Left colon (tissue), 2 donors: ENCODE results near the gene HBP1. TPM values are rescaled to one million over a fixed set of nuclear protein-coding genes. Genes with fewer than 3 reads are reported as not detected.
"Not testable (repeated sequence)": the region's sequence is repeated elsewhere in the genome, so short reads cannot be mapped to it uniquely, and the experiment has no call there.

Experiments used
- ATAC-seq: fragments of 200-7000 bp; cut with Tn5 transposase; one replicate; pipeline ENCODE4 v1.9.1; 2020; ENCODE audit warnings: mild to moderate bottlenecking, moderate library complexity
- DNase-seq, 2 donors: peaks; one replicate each; pipeline ENCODE4 v3.0.0-alpha.2; 2020
- intact Hi-C, 2 donors: fragments of 100-400 bp; cut with DNase I in 1 of 2; cut with micrococcal nuclease in 1 of 2; formaldehyde crosslinking; loops; one replicate each; pipeline versions ENCODE4 v1.11.2 to v1.14.0; 2022; cut with DNase I, micrococcal nuclease
- total RNA-seq, 2 donors: library from RNA; stranded (reverse); fragmentation: NEBNext Ultra II Directional; extraction: Animal tissue kit (Norgen Biotek cat#: 25700); gene quantifications; one replicate each; pipeline ENCODE4 v1.2.1, GENCODE V29; 2021
- donor health status: DM: no; HTN: no; CAD: no.
- donor health status: DM: yes; HTN: yes; CAD: no.

HBP1 gene
- total RNA-seq, 2 donors from 2014 or later = 28.7 to 71.0 TPM

- ATAC-seq (no peak), DNase-seq (no peak)
- intact Hi-C loops = no loop called here
Observed at GRCh38 chr7:107208563-107208962, 39.8 kb downstream of the HBP1 start.

DNA sequence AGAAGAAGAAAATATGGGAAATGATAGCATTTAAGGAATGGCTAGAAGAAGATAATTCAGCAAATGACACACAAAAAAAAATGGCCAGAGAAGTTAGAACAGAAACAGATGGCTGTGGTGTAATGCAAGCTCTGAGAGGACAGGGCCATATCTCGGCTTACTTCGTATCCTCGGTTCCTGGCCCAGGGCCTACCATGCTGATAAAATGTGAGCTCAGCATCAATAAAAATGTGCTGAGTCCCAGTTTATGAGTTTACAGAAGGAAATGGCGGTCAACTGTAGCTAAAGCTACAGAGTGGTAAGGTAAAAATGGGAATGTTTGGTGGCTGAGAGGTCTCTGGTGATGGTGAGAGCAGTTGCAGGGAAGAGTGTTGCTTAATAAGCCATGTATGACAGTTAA, 40.8 kb downstream of the HBP1 start:
- DNase-seq (peak in 1 of 2 donors; percentile 30), ATAC-seq (peak; percentile 90)
- intact Hi-C loops = no loop called here

DNA sequence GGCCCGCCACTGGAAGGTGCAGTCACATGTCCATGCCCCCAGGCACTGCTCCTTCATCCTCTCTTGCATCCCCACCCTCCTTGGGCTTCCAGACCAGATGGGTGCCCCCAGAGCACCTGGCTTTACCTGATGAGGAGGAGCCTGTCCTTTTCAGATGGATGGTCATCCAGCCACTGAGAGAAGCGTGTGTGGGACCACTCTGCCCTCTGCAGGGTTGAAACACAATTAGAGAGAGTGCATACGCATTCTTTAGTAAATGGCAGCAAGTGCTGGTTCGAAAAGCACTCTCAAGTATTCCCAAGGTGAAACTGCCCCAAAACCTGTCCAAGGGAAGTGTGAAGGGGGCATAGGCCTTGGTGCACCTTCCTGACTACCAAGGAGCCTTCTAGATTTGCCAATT, 41.6 kb downstream of the HBP1 start:
- intact Hi-C loops = no loop called here
- DNase-seq (no peak), ATAC-seq (no peak)

DNA sequence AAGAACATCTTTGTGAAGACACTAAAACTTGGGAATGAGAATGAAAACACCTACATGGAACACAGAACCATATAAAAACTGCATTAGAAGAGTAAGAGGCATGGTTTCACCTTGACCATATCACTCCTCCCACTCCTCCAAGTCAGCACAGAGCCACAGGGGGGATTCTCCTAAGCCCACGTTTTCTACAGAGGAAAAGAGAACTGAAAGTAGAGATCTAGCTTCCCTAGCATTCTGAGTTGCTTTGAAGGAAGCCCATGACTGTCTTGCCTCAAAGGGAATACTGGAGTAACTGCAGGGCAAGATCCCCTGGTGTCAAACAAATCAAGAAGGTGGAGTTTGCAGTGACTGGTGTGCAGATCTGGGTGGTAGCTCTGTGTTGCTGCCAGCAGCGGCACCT, 43.9 kb downstream of the HBP1 start:
- ATAC-seq (no peak), DNase-seq (no peak)
- intact Hi-C loops = no loop called here

DNA sequence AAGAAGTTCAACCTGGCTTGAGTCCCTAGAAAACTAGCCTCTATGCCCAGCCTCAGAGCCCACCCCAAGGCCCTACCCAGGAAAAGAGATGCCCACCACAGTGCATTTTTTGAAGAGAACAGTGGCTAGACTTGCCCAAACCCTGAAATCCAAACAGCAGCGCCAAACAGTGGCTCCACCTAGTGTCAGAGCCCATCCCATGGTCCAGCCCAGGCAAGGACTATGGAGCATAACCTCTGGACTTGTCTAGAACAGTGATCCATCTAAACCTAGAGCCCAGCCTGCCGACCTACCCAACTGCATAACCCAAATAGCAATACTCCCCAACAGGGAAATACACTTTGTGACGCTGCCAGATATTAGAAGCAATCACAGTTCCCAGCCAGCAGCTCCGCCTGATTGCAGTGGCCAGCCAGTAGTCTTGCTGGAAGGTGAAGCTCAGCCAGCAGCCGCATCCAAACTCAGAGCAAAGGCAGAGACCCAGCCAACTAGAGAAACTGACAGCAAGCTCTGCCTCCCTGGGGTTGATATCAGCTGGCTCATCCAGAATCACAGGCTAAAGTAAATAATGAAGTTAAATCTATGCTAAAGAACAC, 44.5 kb downstream of the HBP1 start:
- intact Hi-C loops = no loop called here
- DNase-seq = no peak
- ATAC-seq = no peak

DNA sequence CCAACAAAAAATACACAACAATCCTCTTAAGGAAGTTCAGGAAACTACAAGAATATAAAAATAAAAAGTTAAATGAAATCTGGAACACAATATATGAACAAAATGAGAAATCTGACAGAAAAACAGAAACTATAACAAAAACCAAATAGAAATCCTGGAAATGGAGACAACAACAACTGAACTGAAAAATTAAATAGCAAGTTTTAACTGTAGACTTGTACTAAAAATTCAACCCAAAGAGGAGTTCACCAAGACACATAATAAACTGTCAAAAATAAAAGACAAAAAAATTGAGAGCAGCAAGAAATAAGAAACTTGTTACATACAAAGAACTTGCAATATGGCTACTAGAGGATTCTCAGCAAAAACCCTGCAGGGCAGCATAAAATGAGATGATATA, 45.1 kb downstream of the HBP1 start:
- intact Hi-C loops = no loop called here
- no peak for DNase-seq
- no peak for ATAC-seq

GRCh38 chr7:107219563-107220244, 50.9 kb downstream of the HBP1 start:
- ATAC-seq (no peak), DNase-seq (no peak)
- intact Hi-C loops = no loop called here

- intact Hi-C loops = no loop called here
- DNase-seq (no peak), ATAC-seq (no peak)
Observed at GRCh38 chr7:107220356-107220755, 51.6 kb downstream of the HBP1 start.

DNA sequence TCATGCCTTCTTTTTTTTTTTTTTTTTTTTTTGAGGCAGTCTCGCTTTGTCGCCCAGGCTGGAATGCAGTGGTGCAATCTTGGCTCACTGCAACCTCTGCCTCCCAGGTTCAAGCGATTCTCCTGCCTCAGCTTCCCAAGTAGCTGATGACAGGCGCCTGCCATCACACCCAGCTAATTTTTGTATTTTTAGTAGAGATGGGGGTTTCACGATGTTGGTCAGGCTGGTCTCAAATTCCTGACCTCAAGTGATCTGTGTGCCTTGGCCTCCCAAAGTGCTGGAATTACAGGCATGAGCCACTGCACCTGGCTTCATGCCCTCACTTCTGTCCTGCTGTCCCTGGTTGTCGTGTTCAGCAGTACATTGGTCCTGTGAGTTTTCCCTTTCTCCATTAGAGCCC, 52.0 kb downstream of the HBP1 start:
- intact Hi-C loops, DNase-seq, ATAC-seq: not testable (repeated sequence)

- DNase-seq (peak in 1 of 2 donors; percentile 16), ATAC-seq (peak; percentile 93)
- intact Hi-C loops = no loop called here
Observed at GRCh38 chr7:107224374-107225223, 55.8 kb downstream of the HBP1 start.

GRCh38 chr7:107228291-107228690, 59.5 kb downstream of the HBP1 start:
- intact Hi-C loops = no loop called here
- ATAC-seq = no peak

GRCh38 chr7:107230334-107230733, 61.5 kb downstream of the HBP1 start:
- ATAC-seq (no peak), DNase-seq (no peak)
- intact Hi-C loops = no loop called here

More at GRCh38 chr7:107228291-107228690, 59.5 kb downstream of the HBP1 start:
- DNase-seq = no peak

- ATAC-seq (no peak), DNase-seq (no peak)
- intact Hi-C loops = no loop called here
Observed at GRCh38 chr7:107232568-107233090, 63.8 kb downstream of the HBP1 start.

DNA sequence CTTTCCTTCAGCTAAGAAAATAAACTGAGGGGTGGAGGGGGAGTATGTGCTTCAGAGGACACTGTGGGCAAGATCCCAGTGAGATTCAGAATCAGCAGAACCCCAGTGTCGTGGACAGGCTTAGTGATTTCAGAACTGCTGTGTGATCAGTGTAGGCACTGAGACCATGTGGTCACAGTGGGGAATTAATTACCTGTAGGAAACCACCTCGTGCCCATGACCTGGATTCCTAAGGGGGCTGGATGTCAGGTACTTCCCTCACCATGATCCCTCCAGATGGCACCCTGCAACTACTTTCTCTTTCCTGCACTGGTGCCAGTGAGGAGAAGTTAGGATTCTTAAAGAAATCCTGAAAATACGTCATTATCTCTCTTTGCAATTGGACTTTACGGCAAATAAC, 64.4 kb downstream of the HBP1 start:
- intact Hi-C loops = no loop called here
- ATAC-seq = no peak
- DNase-seq = no peak

DNA sequence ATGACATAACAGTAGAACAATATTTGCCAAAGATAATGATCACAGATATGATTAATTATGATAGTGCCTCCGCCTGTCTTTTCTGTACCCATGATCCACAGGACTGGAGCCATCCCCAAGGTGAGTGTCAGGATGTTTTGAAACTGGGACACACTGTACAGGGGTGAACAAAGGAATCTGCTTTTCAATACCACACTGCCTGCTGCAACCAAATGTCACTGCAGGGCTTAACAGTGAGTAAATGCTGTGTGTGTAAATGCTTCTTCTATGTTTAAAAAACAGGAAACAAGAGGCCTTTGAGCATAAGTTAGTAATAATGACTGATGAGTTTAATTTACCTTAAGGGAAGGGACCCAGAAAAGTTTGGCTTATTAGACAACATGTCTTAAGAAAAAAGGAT, 65.2 kb downstream of the HBP1 start:
- intact Hi-C loops = no loop called here

DNA sequence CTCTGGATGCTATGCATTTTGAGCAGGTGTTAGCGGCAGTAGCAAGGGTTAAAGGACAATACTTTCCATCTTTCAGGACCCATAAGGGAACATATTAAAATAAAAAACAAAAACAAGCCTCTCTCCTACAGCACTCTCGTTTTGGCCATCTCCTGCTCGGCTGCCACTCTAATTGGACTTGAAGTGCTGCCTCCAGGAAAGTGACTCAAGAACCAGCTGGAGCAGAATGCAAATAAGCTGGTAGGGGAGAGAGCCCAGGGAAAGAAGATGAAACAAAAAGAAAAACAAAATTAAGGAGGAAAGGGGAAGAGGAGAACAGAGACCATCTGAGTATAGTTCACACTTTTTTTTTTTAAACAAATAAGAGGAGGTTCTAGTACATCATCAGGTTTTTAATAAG, 65.6 kb downstream of the HBP1 start:
- peak; percentile 39 for ATAC-seq
- intact Hi-C loops = no loop called here
- DNase-seq = no peak

More for the DNA sequence above, 65.2 kb downstream of the HBP1 start:
- ATAC-seq (peak; percentile 48), DNase-seq (no peak)

GRCh38 chr7:107236862-107237261, 68.1 kb downstream of the HBP1 start:
- DNase-seq = no peak
- no peak for ATAC-seq
- intact Hi-C loops = no loop called here

- ATAC-seq = no peak
- DNase-seq = no peak
- intact Hi-C loops = no loop called here
Observed at GRCh38 chr7:107237451-107237850, 68.6 kb downstream of the HBP1 start.

DNA sequence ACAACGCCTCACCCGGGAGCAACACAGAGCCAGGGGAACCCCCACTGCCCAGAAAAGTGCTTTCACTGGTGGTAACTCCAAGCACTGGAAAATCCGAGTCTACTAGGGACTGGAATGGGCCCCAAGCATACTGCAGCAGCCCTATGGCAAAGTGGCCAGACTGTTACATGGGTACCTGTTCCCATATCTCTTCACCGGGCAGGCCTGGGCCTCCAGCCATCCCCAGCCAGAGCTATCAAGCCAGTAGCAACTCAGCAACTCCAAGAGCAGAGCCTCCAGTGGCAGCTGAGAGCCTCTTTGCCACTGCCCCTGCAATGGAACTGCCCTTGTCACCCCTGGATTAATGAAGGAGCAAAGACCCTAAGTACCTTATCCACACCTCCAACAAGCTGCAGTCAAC, 73.5 kb downstream of the HBP1 start:
- no peak for DNase-seq
- ATAC-seq = no peak
- intact Hi-C loops = no loop called here

- DNase-seq (no peak), ATAC-seq (no peak)
- intact Hi-C loops = no loop called here
Observed at GRCh38 chr7:107244613-107245012, 75.8 kb downstream of the HBP1 start.
